Endothelial cell of umbilical vein (primary cell): ENCODE results near the gene TEDC2. TPM values are rescaled to one million over a fixed set of nuclear protein-coding genes. Genes with fewer than 3 reads are reported as not detected.

Experiments used
- BruUV-seq: library from RNA; stranded (reverse); fragments of 400-500 nt; replicated peaks from 2 replicates; lab custom pipeline; 2021; lab: Mats Ljungman, UMichigan
- CTCF ChIA-PET: fragments of 300-600, 350-600 bp; sonication (Branson Sonifier 250); formaldehyde crosslinking; loops from one replicate; lab custom pipeline; 2021; ENCODE audit warnings: antibody characterized with exemption, inconsistent platforms; lab: Charles Lee
- POLR2A ChIA-PET: fragments of 300-600, 350-600 bp; sonication (Branson Sonifier 250); formaldehyde crosslinking; loops from one replicate; lab custom pipeline; 2021; ENCODE audit warnings: antibody characterized with exemption, inconsistent platforms; lab: Charles Lee
- DNase-seq: peaks from one replicate; pipeline ENCODE4 v3.0.0-alpha.2; 2011; ENCODE audit warnings: low read depth, low spot score
- FAIRE-seq: peaks from 2 replicates; lab custom pipeline; 2011; peaks lifted over from hg19 to GRCh38; lab: Jason Lieb, UNC
- H2AFZ ChIP-seq: 2 replicates; pipeline ENCODE4 v1.6.0; 2012; ENCODE audit warnings: low read depth, low read length, control low read depth, inconsistent platforms
- H3K27ac ChIP-seq: 2 replicates; pipeline ENCODE4 v1.5.1; 2011; ENCODE audit warnings: low read depth, mild to moderate bottlenecking, control low read depth, low read length, moderate library complexity; ENCODE audit not compliant: insufficient read depth
- H3K27me3 ChIP-seq, 2 experiments: 2 replicates each; pipeline versions ENCODE4 v1.6.0 to v1.6.1; 2011; ENCODE audit warnings: low read length in 2 of 2, mixed read lengths in 1 of 2; ENCODE audit not compliant: control insufficient read depth in 2 of 2, insufficient read depth in 2 of 2
- H3K36me3 ChIP-seq, 2 experiments: 2 replicates in 1 of 2; 3 replicates in 1 of 2; pipeline ENCODE4 v1.5.1; 2011; ENCODE audit warnings: low read length in 2 of 2, mild to moderate bottlenecking in 1 of 2, moderate library complexity in 1 of 2; ENCODE audit not compliant: control insufficient read depth in 2 of 2, insufficient read depth in 2 of 2; ENCODE audit errors: extremely low read depth in 1 of 2
- H3K4me1 ChIP-seq: 3 replicates; pipeline ENCODE4 v1.5.1; 2011; ENCODE audit warnings: mild to moderate bottlenecking, low read length; ENCODE audit not compliant: control insufficient read depth, insufficient read depth; ENCODE audit errors: extremely low read depth
- H3K4me2 ChIP-seq: 2 replicates; pipeline ENCODE4 v1.6.1; 2011; ENCODE audit warnings: low read length, control low read depth, mixed read lengths; ENCODE audit not compliant: insufficient read depth
- H3K4me3 ChIP-seq, 3 experiments: fragments of 200-600 bp in 1 of 3; sonication (generic), shearing (Covaris generic) in 1 of 3; replicated peaks in 1 of 3; 2 replicates each; pipeline ENCODE4 v1.5.1; 2011 to 2016; ENCODE audit warnings: control low read depth in 3 of 3, low read length in 3 of 3, mild to moderate bottlenecking in 2 of 3, inconsistent platforms in 1 of 3, low read depth in 1 of 3, moderate library complexity in 1 of 3; ENCODE audit not compliant: insufficient read depth in 1 of 3
- H3K79me2 ChIP-seq: 2 replicates; pipeline ENCODE4 v1.6.0; 2012; ENCODE audit warnings: low read length, inconsistent platforms; ENCODE audit not compliant: control insufficient read depth, insufficient read depth
- H3K9ac ChIP-seq: replicated peaks from 2 replicates; pipeline ENCODE3; 2011; ENCODE audit warnings: low read length, control low read depth; ENCODE audit not compliant: insufficient read depth; ENCODE audit errors: extremely low read depth
- H3K9me1 ChIP-seq: replicated peaks from 3 replicates; pipeline ENCODE4 v1.6.0; 2011; ENCODE audit warnings: mild to moderate bottlenecking, low read length; ENCODE audit not compliant: control insufficient read depth, insufficient read depth; ENCODE audit errors: extremely low read depth
- H3K9me3 ChIP-seq: replicated peaks from 2 replicates; pipeline ENCODE4 v1.5.1; 2012; ENCODE audit warnings: low read length, inconsistent platforms; ENCODE audit not compliant: control insufficient read depth, insufficient read depth
- H4K20me1 ChIP-seq: replicated peaks from 2 replicates; pipeline ENCODE3; 2011; ENCODE audit warnings: mild to moderate bottlenecking, low read length; ENCODE audit not compliant: control insufficient read depth, insufficient read depth; ENCODE audit errors: extremely low read depth
- CTCF ChIP-seq, 2 donors: IDR thresholded peaks; 1 replicate in 1 of 2; 2 replicates in 1 of 2; pipeline ENCODE4 v1.5.1; 2011; ENCODE audit warnings: low read length in 2 of 2, mild to moderate bottlenecking in 2 of 2, moderate library complexity in 2 of 2, control low read depth in 1 of 2, inconsistent platforms in 1 of 2, low read depth in 1 of 2; ENCODE audit not compliant: insufficient read depth in 1 of 2; ENCODE audit errors: extremely low read depth in 1 of 2
- EZH2 ChIP-seq: IDR thresholded peaks from 2 replicates; pipeline ENCODE4 v1.6.1; 2012; ENCODE audit warnings: borderline replicate concordance, low read depth, mild to moderate bottlenecking, moderate library complexity, low read length, inconsistent platforms; ENCODE audit not compliant: severe bottlenecking
- FOS ChIP-seq: IDR thresholded peaks from 2 replicates; pipeline ENCODE4 v1.6.1; 2011; ENCODE audit warnings: mild to moderate bottlenecking, low read length, moderate library complexity, borderline replicate concordance; ENCODE audit not compliant: insufficient read depth
- GATA2 ChIP-seq: IDR thresholded peaks from 2 replicates; pipeline ENCODE4 v1.7.0; 2011; ENCODE audit warnings: low read depth, mild to moderate bottlenecking, moderate library complexity, mixed read lengths, low read length; ENCODE audit not compliant: insufficient read length, insufficient read depth
- JUN ChIP-seq: IDR thresholded peaks from 2 replicates; pipeline ENCODE4 v1.6.1; 2011; ENCODE audit warnings: borderline replicate concordance, low read depth; ENCODE audit not compliant: insufficient read length, insufficient read depth
- MAX ChIP-seq: IDR thresholded peaks from 2 replicates; pipeline ENCODE4 v1.6.1; 2011; ENCODE audit not compliant: insufficient read depth, insufficient read length
- MYC ChIP-seq: IDR thresholded peaks from one replicate; pipeline ENCODE4 v1.6.1; 2011; ENCODE audit warnings: mild to moderate bottlenecking, low read depth, low read length
- POLR2A ChIP-seq: IDR thresholded peaks from 2 replicates; pipeline ENCODE4 v1.6.1; 2012; ENCODE audit warnings: low read depth, mild to moderate bottlenecking, control low read depth, low read length
- POLR2AphosphoS5 ChIP-seq: IDR thresholded peaks from 2 replicates; pipeline ENCODE4 v1.6.1; 2012; ENCODE audit warnings: low read depth, mild to moderate bottlenecking, control low read depth, low read length, moderate library complexity; ENCODE audit not compliant: insufficient read depth
- dilution Hi-C: fragments of 300-500 bp; cut with MboI; formaldehyde crosslinking; loops from one replicate; pipeline ENCODE4 v1.15.0; 2019; ENCODE audit warnings: low sequenced_read_pairs; ENCODE audit not compliant: extremely low pct_ligation_motif_present
- intact Hi-C: fragments of 100-400 bp; cut with micrococcal nuclease; formaldehyde crosslinking; loops from one replicate; pipeline ENCODE4 v1.10.0; 2022
- polyA plus RNA-seq, 4 experiments: library from polyadenylated mRNA; depleted of rRNA in 3 of 4; stranded (reverse) in 3 of 4; unstranded in 1 of 4; fragments of >200 nt; gene quantifications; 2 replicates each; pipeline versions ENCODE4 v1.2.1 to v1.2.3, GENCODE V29; 2011 to 2012; ENCODE audit warnings: missing spikeins in 1 of 4
- total RNA-seq: library from RNA; stranded (reverse); gene quantifications from 2 replicates; pipeline ENCODE4 v1.2.3, GENCODE V29; 2021

Gene TEDC2
- total and polyA plus RNA-seq, 2 donors (not counting 3 experiments of a cell fraction or from before 2014, with no cell fraction given) = 7.6 to 12.7 TPM

GRCh38 chr16:2455081-2455845 lies 4.6 kb upstream of the TEDC2 start:
- no peak overlapping the region for H3K4me2 ChIP-seq
- no TSS peak for BruUV-seq
- dilution Hi-C loops (no loop called here), intact Hi-C loops (no loop called here)
- no peaks in the 10 kb centered on the region for H3K27me3 ChIP-seq
- H3K9me1 ChIP-seq = no peaks in the 10 kb centered on the region
- peaks cover 4% of the 10 kb centered on the region for H3K4me1 ChIP-seq
- no peak for TF ChIP-seq FOS
- TF ChIP-seq POLR2A = no peak
- no peak for TF ChIP-seq MYC
- TF ChIP-seq GATA2 = no peak
- no peak for TF ChIP-seq CTCF (IDR thresholded peaks at IDR 0.05; ENCODE audit: extremely low read depth in 1 of 2, insufficient read depth in 1 of 2, low read depth in 1 of 2, low read length in 2 of 2)
- TF ChIP-seq MAX = no peak
- TF ChIP-seq POLR2AphosphoS5 = no peak
- no peak for TF ChIP-seq JUN
- TF ChIP-seq EZH2 = no peak
- no peak overlapping the region for H2AFZ ChIP-seq
- H3K27ac ChIP-seq = no peak overlapping the region
- H3K9me3 ChIP-seq = no peaks in the 10 kb centered on the region
- H3K36me3 ChIP-seq = peaks cover 27 to 30% of the 10 kb centered on the region in 2 experiments
- DNase-seq = no peak
- ChIA-PET CTCF (interaction anchor here (0.5 to 0.8 kb wide), 2 partner anchors 125 to 1042 kb away, joined by 4 to 5 read pairs; no protein-coding TSS in a partner anchor), POLR2A (no interaction called here)
- H3K4me3 ChIP-seq = no peak overlapping the region
- H3K79me2 ChIP-seq = no peaks in the 10 kb centered on the region
- no peak for FAIRE-seq
- no peaks in the 10 kb centered on the region for H4K20me1 ChIP-seq
- H3K9ac ChIP-seq = no peak overlapping the region
